Measurements from ENCODE around the gene DMAP1. TPM values are rescaled to one million over a fixed set of nuclear protein-coding genes. Genes with fewer than 3 reads are reported as not detected.

The DMAP1 gene
- total RNA-seq, 1 experiment from 2014 or later, result 52.9 TPM

- no TSS peak for BruUV-seq (replicated peaks)
- Histone ChIP-seq H3K27ac (ENCODE audit: low read length) (no peak overlapping the region), H3K4me3 (ENCODE audit: low read depth in 2 of 2, low read length in 2 of 2) (no peak overlapping the region), H3K9me3 (ENCODE audit: control insufficient read depth, insufficient read depth, low read depth, low read length) (no peaks in the 10 kb centered on the region), H3K4me1 (ENCODE audit: control insufficient read depth, insufficient read depth, low read length) (no peaks in the 10 kb centered on the region), H3K27me3 (ENCODE audit: control insufficient read depth, insufficient read depth, low read length) (no peaks in the 10 kb centered on the region), H3K36me3 (ENCODE audit: control insufficient read depth, insufficient read depth, low read length) (peaks cover 6% of the 10 kb centered on the region; the same call in 1 of the 2 replicates)
- ATAC-seq (no peak), DNase-seq (ENCODE audit: low read depth, low spot score) (no peak)
- TF ChIP-seq POLR2AphosphoS5 (IDR thresholded peaks at IDR 0.05; ENCODE audit: low read depth, low read length) (no peak), REST (IDR thresholded peaks at IDR 0.05; ENCODE audit: insufficient read depth in 1 of 2, low read depth in 2 of 2, low read length in 1 of 2) (no peak), TCF7L2 (IDR thresholded peaks at IDR 0.05; ENCODE audit: low read depth, low read length) (no peak), SIN3A (IDR thresholded peaks at IDR 0.05; ENCODE audit: borderline replicate concordance, insufficient read depth, low read depth, low read length) (no peak), CTCF (IDR thresholded peaks at IDR 0.05) (no peak)
- ChIA-PET CTCF (no interaction called here), POLR2A (no interaction called here)
- intact Hi-C loops (cut with micrococcal nuclease; ENCODE audit: unreplicated experiment) (no loop called here), in situ Hi-C loops (cut with HindIII; ENCODE audit: low pct_unique_long_range_greater_than_20kb, low sequenced_read_pairs) (no loop called here)
Measured at GRCh38 chr1:44220755-44221154, 7.5 kb downstream of the DMAP1 start.

- Histone ChIP-seq H3K9me3 (ENCODE audit: control insufficient read depth, insufficient read depth, low read depth, low read length) (0 out of 2 replicates have a peak, but pooled peaks cover 3% of the 10 kb centered on the region), H3K36me3 (ENCODE audit: control insufficient read depth, insufficient read depth, low read length) (peaks cover 2% of the 10 kb centered on the region; the same call in 1 of the 2 replicates), H3K27me3 (ENCODE audit: control insufficient read depth, insufficient read depth, low read length) (no peaks in the 10 kb centered on the region), H3K4me3 (ENCODE audit: low read depth in 2 of 2, low read length in 2 of 2) (no peak overlapping the region), H3K27ac (ENCODE audit: low read length) (no peak overlapping the region), H3K4me1 (ENCODE audit: control insufficient read depth, insufficient read depth, low read length) (no peaks in the 10 kb centered on the region)
- CTCF ChIA-PET, result no interaction called here
- in situ Hi-C loops (cut with HindIII; ENCODE audit: low pct_unique_long_range_greater_than_20kb, low sequenced_read_pairs) (no loop called here), intact Hi-C loops (cut with micrococcal nuclease; ENCODE audit: unreplicated experiment) (no loop called here)
- ATAC-seq (no peak), DNase-seq (ENCODE audit: low read depth, low spot score) (no peak)
- POLR2A ChIA-PET, result no interaction called here
- TF ChIP-seq TCF7L2 (IDR thresholded peaks at IDR 0.05; ENCODE audit: low read depth, low read length), result no peak
- TF ChIP-seq SIN3A (IDR thresholded peaks at IDR 0.05; ENCODE audit: borderline replicate concordance, insufficient read depth, low read depth, low read length), result no peak
- no peak for TF ChIP-seq CTCF (IDR thresholded peaks at IDR 0.05)
- TF ChIP-seq REST (IDR thresholded peaks at IDR 0.05; ENCODE audit: insufficient read depth in 1 of 2, low read depth in 2 of 2, low read length in 1 of 2), result no peak
- no peak for TF ChIP-seq POLR2AphosphoS5 (IDR thresholded peaks at IDR 0.05; ENCODE audit: low read depth, low read length)
- no TSS peak for BruUV-seq (replicated peaks)
Measured at GRCh38 chr1:44221769-44222168, 8.5 kb downstream of the DMAP1 start.

Measured in Panc1 (cell line).